Naive B cell (primary cell): ENCODE measurements around the gene GRK2. TPM values are rescaled to one million over a fixed set of nuclear protein-coding genes. Genes with fewer than 3 reads are reported as not detected.
A peak's percentile ranks its signal among the peaks of the same experiment; 100 is the strongest.
"Not testable (repeated sequence)": the region's sequence is repeated elsewhere in the genome, so short reads cannot be mapped to it uniquely, and the experiment has no call there.

Source experiments
- ATAC-seq, 2 donors: fragments of 150-1000 bp; cut with Tn5 transposase; 2 replicates each; pipeline ENCODE4 v1.10.0; 2021; ENCODE audit warnings: low read depth in 2 of 2, mild to moderate bottlenecking in 2 of 2, moderate library complexity in 2 of 2
- DNase-seq: peaks from one replicate; pipeline ENCODE4 v3.0.0; 2022
- H3K27ac Mint-ChIP-seq, 6 donors: one replicate each; pipeline ENCODE4 v1.8.0; 2020 to 2022; ENCODE audit warnings: mild to moderate bottlenecking in 6 of 6, mixed read lengths in 6 of 6, moderate library complexity in 5 of 6, inconsistent platforms in 2 of 6
- H3K27me3 Mint-ChIP-seq, 3 donors: one replicate each; pipeline ENCODE4 v1.8.0; 2021 to 2022; ENCODE audit warnings: mixed read lengths in 3 of 3, mild to moderate bottlenecking in 1 of 3
- H3K36me3 Mint-ChIP-seq, 2 donors: one replicate each; pipeline ENCODE4 v1.8.0; 2020 to 2022; ENCODE audit warnings: mixed read lengths in 2 of 2, inconsistent platforms in 1 of 2, mild to moderate bottlenecking in 1 of 2
- H3K4me1 Mint-ChIP-seq, 3 donors: one replicate each; pipeline ENCODE4 v1.8.0; 2020 to 2022; ENCODE audit warnings: mixed read lengths in 3 of 3, inconsistent platforms in 1 of 3, mild to moderate bottlenecking in 1 of 3, moderate library complexity in 1 of 3
- H3K4me3 Mint-ChIP-seq, 8 donors: one replicate each; pipeline ENCODE4 v1.8.0; 2020 to 2022; ENCODE audit warnings: mild to moderate bottlenecking in 8 of 8, mixed read lengths in 8 of 8, moderate library complexity in 8 of 8, inconsistent platforms in 2 of 8
- H3K9me3 Mint-ChIP-seq, 7 donors: one replicate each; pipeline ENCODE4 v1.8.0; 2020 to 2022; ENCODE audit warnings: mixed read lengths in 7 of 7, mild to moderate bottlenecking in 5 of 7, inconsistent platforms in 2 of 7, moderate library complexity in 1 of 7
- polyA plus RNA-seq, 6 donors: library from polyadenylated mRNA; unstranded; fragments of 300-500 nt; fragmentation: Illumina TruSeq; gene quantifications; one replicate each; pipeline ENCODE4 v1.2.3, GENCODE V29; 2021; ENCODE audit warnings: low read depth in 6 of 6

GRK2 gene
- polyA plus RNA-seq: 10 to 100 TPM; 17.9 to 63.4 (median 31.7) TPM

DNA sequence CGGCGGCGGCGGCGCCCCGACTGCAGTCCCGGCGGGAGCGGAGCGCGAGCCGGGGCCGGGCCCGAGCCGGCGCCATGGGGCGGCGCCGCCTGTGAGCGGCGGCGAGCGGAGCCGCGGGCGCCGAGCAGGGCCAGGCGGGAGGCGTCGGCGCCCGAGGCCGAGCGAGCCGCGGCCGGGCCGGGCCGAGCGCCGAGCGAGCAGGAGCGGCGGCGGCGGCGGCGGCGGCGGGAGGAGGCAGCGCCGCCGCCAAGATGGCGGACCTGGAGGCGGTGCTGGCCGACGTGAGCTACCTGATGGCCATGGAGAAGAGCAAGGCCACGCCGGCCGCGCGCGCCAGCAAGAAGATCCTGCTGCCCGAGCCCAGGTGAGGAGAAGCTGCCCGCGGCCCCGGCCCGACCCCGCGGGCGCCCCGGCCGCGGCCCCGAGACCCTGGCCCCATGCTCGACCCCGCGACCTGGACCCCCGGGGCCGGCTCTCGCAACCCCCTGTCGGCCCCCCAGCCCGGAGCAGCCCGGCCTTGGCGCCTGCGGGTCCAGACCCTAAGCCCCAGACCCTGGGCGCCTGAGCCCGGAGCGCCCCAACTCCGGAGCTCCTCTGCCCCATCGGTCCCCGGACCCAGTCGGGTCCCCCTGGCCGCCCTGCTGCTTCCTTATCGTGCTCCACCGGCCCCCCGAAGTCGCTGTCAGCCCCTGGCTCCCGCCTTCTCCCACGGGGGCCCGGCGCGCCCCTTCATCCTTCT is at the start of gene GRK2:
TSS of gene GRK2 (plus strand) at position 25 of the 739 bp plus-strand sequence. CDS start at position 252, 227 bp downstream.
- peaks cover 0 to 7% (median 4%) of the 10 kb centered on the region in 3 donors for H3K27me3 Mint-ChIP-seq
- H3K36me3 Mint-ChIP-seq: peaks cover 5 to 13% of the 10 kb centered on the region in 2 donors
- no peaks in the 10 kb centered on the region for H3K9me3 Mint-ChIP-seq
- peak within 1 kb of the TSS; percentile 88 to 99 (median 96) for H3K27ac Mint-ChIP-seq
- ATAC-seq (peak; percentile 44 to 45), DNase-seq (no peak)
- peak within 1 kb of the TSS; percentile 95 to 100 (median 97) for H3K4me3 Mint-ChIP-seq
- H3K4me1 Mint-ChIP-seq: peaks cover 58 to 81% (median 72%) of the 10 kb centered on the region in 3 donors

GRCh38 chr11:67227726-67228125 is 38.5 kb upstream of the GRK2 start:
- Mint-ChIP-seq H3K4me3 (no peak overlapping the region), H3K4me1 (no peaks in the 10 kb centered on the region), H3K36me3 (peaks cover 7 to 20% of the 10 kb centered on the region in 2 donors), H3K9me3 (no peaks in the 10 kb centered on the region), H3K27me3 (no peaks in the 10 kb centered on the region), H3K27ac (no peak overlapping the region)
- ATAC-seq: no peak
- DNase-seq: no peak

GRCh38 chr11:67230406-67230805 is 35.9 kb upstream of the GRK2 start:
- no peak overlapping the region for H3K27ac Mint-ChIP-seq
- peaks cover 0 to 10% (median 0%) of the 10 kb centered on the region in 3 donors for H3K4me1 Mint-ChIP-seq
- DNase-seq (no peak), ATAC-seq (no peak)
- no peaks in the 10 kb centered on the region for H3K27me3 Mint-ChIP-seq
- H3K4me3 Mint-ChIP-seq: no peak overlapping the region
- H3K36me3 Mint-ChIP-seq: peaks cover 7 to 20% of the 10 kb centered on the region in 2 donors
- H3K9me3 Mint-ChIP-seq: no peaks in the 10 kb centered on the region

- ATAC-seq: no peak
- peaks cover 7 to 20% of the 10 kb centered on the region in 2 donors for H3K36me3 Mint-ChIP-seq
- peaks cover 0 to 10% (median 0%) of the 10 kb centered on the region in 3 donors for H3K4me1 Mint-ChIP-seq
- no peaks in the 10 kb centered on the region for H3K9me3 Mint-ChIP-seq
- H3K27me3 Mint-ChIP-seq: no peaks in the 10 kb centered on the region
- no peak overlapping the region for H3K4me3 Mint-ChIP-seq
- H3K27ac Mint-ChIP-seq: no peak overlapping the region
- no peak for DNase-seq
These were observed 35.4 kb upstream of the GRK2 start for GRCh38 chr11:67230886-67231285.

DNA sequence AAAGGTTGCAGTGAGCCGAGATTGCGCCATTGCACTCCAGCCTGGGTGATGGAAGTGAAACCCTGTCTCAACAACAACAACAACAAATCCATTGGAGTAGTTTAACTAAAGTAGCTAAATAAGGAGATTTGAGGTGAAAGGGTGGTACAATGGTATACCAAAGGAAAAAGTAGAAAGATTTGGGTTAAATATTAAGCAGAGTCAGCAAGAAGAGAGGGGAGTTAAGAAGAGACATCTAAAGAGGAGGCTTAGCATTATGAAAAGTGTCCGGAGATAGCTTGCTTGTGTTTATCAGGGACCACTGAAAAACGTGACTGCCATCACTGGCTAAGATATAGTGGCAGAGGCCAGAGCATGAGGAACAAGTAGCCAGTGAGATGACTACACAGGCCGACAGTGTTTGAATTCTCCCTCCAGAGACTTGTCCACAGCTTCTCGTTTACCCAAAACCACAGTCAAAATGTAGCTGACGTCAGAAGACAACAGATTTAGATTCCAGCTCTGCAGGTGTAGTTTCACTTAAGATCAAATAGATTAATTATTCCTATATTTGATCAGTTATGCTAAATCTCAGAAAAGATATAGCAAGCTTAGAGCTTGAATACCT is 32.6 kb upstream of the GRK2 start:
- H3K27me3 Mint-ChIP-seq: no peaks in the 10 kb centered on the region
- ATAC-seq (no peak), DNase-seq (no peak)
- peak overlapping the region in 2 of 6 donors; percentile 60 to 89 for H3K27ac Mint-ChIP-seq
- H3K36me3 Mint-ChIP-seq: peaks cover 0 to 10% of the 10 kb centered on the region in 2 donors
- H3K4me1 Mint-ChIP-seq: peaks cover 1 to 11% (median 2%) of the 10 kb centered on the region in 3 donors
- peak overlapping the region in 1 of 8 donors; percentile 31 for H3K4me3 Mint-ChIP-seq
- H3K9me3 Mint-ChIP-seq: no peaks in the 10 kb centered on the region

GRCh38 chr11:67234571-67234970 is 31.7 kb upstream of the GRK2 start:
- not testable (repeated sequence) for H3K27me3 Mint-ChIP-seq

DNA sequence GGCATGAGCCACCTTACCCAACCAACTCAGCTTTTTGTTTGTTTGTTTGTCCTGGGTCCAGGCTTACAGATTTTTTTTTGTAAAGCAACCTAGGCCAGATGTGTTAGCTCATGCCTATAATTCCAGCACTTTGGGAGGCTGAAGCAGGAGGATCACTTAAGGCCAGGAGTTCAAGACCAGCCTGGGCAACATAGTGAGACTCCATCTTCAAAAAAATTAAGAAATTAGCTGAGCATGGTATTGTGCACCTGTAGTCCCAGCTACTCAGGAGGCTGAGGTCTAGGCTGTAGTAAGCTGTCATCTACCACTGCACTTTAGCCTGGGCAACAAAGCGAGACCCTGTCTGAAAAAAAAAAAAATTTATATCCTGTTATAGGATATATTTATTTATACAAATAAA is 28.7 kb upstream of the GRK2 start:
- Mint-ChIP-seq H3K27me3 (no peaks in the 10 kb centered on the region), H3K9me3 (peaks cover 0 to 3% (median 0%) of the 10 kb centered on the region in 7 donors), H3K4me1 (peaks cover 33 to 40% (median 39%) of the 10 kb centered on the region in 3 donors), H3K36me3 (peaks cover 5 to 12% of the 10 kb centered on the region in 2 donors), H3K4me3 (no peak overlapping the region), H3K27ac (no peak overlapping the region)
- no peak for ATAC-seq
- DNase-seq: no peak

More at GRCh38 chr11:67234571-67234970, 31.7 kb upstream of the GRK2 start:
- Mint-ChIP-seq H3K4me1 (peaks cover 10 to 20% (median 11%) of the 10 kb centered on the region in 3 donors), H3K36me3 (peaks cover 0 to 10% of the 10 kb centered on the region in 2 donors), H3K4me3 (peak overlapping the region in 1 of 8 donors; percentile 31)
- ATAC-seq, H3K9me3 Mint-ChIP-seq, DNase-seq, H3K27ac Mint-ChIP-seq: not testable (repeated sequence)

DNA sequence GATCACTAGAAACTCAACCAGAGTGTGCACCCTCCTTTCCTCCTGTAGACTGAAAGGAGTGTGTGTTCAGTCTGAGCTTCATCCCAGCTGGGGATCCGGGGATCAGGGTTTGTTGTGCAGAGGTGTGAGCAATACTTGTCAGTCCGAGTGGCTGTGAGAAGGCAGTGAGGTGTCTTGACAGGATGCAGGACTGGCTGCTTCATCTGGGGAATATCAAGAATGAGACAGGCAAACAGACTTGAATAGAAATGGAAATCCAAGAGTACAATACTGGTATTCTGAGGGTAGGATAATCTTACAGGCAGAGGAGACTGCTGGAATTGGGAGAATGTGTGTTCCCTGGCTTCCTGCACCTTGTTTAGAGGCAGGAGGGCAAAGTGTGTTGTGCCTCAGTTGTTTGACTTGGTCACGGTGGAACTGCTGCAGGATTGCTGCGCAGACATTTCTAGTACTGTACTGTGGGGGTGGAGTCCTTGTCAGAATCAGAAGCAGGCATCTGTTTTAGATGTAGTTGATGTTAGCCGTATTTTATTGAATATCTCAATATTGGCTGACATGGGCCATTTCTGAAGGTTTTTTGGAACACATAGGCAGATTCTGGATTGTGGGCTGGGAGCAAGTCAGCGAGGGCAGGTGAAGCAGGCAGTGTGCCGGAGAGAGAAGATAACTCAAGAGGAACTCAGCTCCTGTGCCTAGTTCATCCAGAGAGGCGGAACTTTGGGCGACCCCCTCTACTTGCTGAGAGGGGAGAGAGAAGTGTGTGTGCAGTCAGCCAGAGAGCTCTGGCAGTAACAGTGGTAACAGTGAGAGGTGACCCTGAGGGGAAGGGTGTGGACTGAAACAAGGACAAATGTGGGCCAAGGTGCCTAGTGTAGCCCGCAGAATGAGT is 27.1 kb upstream of the GRK2 start:
- ATAC-seq (no peak), DNase-seq (no peak)
- peak overlapping the region; percentile 98 to 99 (median 98) for H3K27ac Mint-ChIP-seq
- peaks cover 0 to 3% (median 0%) of the 10 kb centered on the region in 7 donors for H3K9me3 Mint-ChIP-seq
- no peaks in the 10 kb centered on the region for H3K27me3 Mint-ChIP-seq
- peaks cover 42 to 48% (median 47%) of the 10 kb centered on the region in 3 donors for H3K4me1 Mint-ChIP-seq
- peak overlapping the region; percentile 97 to 100 (median 99) for H3K4me3 Mint-ChIP-seq
- peaks cover 15 to 19% of the 10 kb centered on the region in 2 donors for H3K36me3 Mint-ChIP-seq

DNA sequence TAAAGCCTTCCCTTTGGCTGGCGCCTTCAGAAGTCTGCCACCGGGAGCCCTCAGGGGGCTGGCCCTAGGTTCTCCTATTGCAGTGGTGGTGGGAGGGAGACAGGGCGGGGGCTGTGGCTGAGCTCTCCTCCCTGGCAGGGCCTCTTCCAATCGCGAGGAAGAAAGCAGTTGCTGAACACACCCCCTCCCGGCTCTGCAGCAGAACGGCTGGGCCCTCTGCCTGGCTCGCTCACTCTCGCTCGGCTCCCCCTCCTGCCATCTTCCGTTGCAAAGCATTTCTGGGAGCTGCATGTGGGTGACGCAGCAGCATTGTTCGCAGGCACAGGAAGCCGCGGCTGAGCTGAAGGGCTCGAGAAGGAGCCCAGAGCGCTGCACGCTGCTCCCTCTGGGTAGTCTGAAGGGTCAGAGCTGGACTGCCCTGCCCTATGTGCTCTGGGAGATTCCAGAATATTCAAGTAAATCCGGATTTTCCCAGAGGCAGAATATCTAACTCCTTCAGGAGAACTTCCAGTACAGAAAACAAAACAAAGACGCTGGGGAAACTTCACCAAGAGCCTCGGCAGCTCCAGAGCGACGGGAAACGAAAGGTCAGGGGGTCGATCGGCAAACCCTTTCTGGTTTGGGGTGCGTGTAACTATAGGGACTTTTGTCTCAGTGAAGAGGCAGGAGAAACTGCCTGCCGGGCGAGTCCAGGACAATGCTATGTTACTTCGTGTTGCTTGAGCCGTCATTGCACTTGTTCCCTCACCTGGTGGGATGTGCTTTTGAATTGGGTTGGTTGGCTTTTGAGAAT is 26.3 kb upstream of the GRK2 start:
- Mint-ChIP-seq H3K4me3 (peak overlapping the region; percentile 97 to 100 (median 99)), H3K27me3 (no peaks in the 10 kb centered on the region)
- peak; percentile 95 for DNase-seq

DNA sequence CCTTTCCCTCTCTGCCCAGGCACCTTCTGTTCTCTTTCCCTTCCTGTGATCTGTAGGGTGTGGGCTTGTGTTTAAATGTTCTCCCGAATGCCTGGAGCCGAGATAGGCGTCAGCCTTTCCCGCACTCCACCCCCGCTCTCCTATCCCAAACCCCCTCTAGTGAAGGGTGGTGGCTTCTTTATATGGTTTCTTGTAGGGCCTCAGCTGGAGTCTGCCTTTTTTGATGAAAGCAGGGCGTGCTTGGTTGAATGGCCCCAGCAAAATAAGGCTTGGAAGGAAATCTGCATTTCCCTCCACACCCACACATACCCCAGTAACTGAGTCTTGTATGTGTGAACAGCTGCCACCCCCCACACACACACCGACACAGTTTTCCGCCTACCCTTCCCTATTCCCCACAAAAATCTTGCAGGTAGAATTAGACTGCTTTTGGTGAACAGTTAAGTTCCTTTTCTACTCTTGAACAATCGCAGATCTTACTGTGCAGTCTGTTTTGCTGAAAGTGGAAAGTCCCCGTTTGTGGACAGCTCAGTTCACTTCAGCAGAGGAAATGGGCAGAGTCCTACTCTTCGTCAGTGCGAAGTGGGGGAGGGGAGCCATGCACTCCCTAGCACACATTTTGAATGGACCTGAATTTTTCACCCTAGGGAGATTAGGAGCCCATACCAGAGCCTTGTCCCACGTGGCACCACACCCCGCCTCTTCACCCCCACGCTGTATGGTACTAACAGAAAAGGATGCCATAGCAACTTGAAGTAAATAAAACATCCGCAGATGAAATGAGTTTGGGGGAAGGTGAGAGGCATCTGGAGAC is 25.5 kb upstream of the GRK2 start:
- Mint-ChIP-seq H3K27me3 (no peaks in the 10 kb centered on the region), H3K9me3 (peaks cover 0 to 3% (median 0%) of the 10 kb centered on the region in 7 donors), H3K36me3 (peaks cover 20 to 22% of the 10 kb centered on the region in 2 donors), H3K4me1 (peaks cover 48 to 53% (median 52%) of the 10 kb centered on the region in 3 donors), H3K27ac (peak overlapping the region; percentile 98 to 99 (median 98)), H3K4me3 (peak overlapping the region; percentile 97 to 100 (median 99))
- ATAC-seq: peak; percentile 53 to 55
- DNase-seq: peak; percentile 84

More for the DNA sequence above, 26.3 kb upstream of the GRK2 start:
- H3K4me1 Mint-ChIP-seq: peaks cover 42 to 53% (median 50%) of the 10 kb centered on the region in 3 donors
- peaks cover 0 to 3% (median 0%) of the 10 kb centered on the region in 7 donors for H3K9me3 Mint-ChIP-seq
- peaks cover 20 to 22% of the 10 kb centered on the region in 2 donors for H3K36me3 Mint-ChIP-seq
- ATAC-seq: peak; percentile 83 to 86
- H3K27ac Mint-ChIP-seq: peak overlapping the region; percentile 98 to 99 (median 98)

- Mint-ChIP-seq H3K27me3 (no peaks in the 10 kb centered on the region), H3K4me1 (peaks cover 49 to 56% (median 53%) of the 10 kb centered on the region in 3 donors), H3K36me3 (peaks cover 20 to 22% of the 10 kb centered on the region in 2 donors), H3K4me3 (peak overlapping the region; percentile 64 to 100 (median 98)), H3K9me3 (peaks cover 0 to 3% (median 0%) of the 10 kb centered on the region in 7 donors), H3K27ac (peak overlapping the region; percentile 71 to 99 (median 96))
- DNase-seq (no peak), ATAC-seq (no peak)
These were observed 23.7 kb upstream of the GRK2 start for GRCh38 chr11:67242548-67242947.
